ENCODE results near the gene PIP4P1.

GRCh38 chr14:20498622-20499021 is 37.4 kb upstream of the PIP4P1 start:
- TF ChIP-seq POLR2A (IDR thresholded peaks at IDR 0.05) (no peak), EP300 (IDR thresholded peaks at IDR 0.05) (no peak), CTCF (IDR thresholded peaks at IDR 0.05) (no peak), POLR2AphosphoS5 (IDR thresholded peaks at IDR 0.05) (no peak)

Data from upper lobe of left lung (tissue), 4 donors.